HEK293 (cell line): ENCODE measurements around the gene SRF.

ENCODE experiments used
- CTCF ChIA-PET: fragments of 350-600 bp; formaldehyde crosslinking; extraction: SDS; loops from one replicate; lab custom pipeline; 2021; ENCODE audit warnings: antibody characterized with exemption; lab: Yijun Ruan, JAX
- POLR2A ChIA-PET: fragments of 300-600 bp; formaldehyde crosslinking; extraction: SDS; loops from one replicate; lab custom pipeline; 2020; ENCODE audit warnings: antibody characterized with exemption, inconsistent platforms; lab: Yijun Ruan, JAX
- H3K27ac ChIP-seq: fragments of 200-500 bp; sonication (Bioruptor generic); 2 replicates; pipeline ENCODE4 v1.5.1; 2014; ENCODE audit warnings: low read depth, low read length, control low read depth, inconsistent platforms; ENCODE audit errors: extremely low read depth
- H3K36me3 ChIP-seq, 2 experiments: fragments of 200-500 bp in 1 of 2; sonication (Bioruptor generic) in 1 of 2; 1 replicate in 1 of 2; 2 replicates in 1 of 2; pipeline ENCODE4 v1.5.1; 2014 to 2017; ENCODE audit warnings: inconsistent platforms in 2 of 2, low read length in 2 of 2; ENCODE audit not compliant: control insufficient read depth in 2 of 2, insufficient read depth in 1 of 2
- H3K4me1 ChIP-seq: fragments of 200-500 bp; sonication (Bioruptor generic); 2 replicates; pipeline ENCODE4 v1.5.1; 2014; ENCODE audit warnings: mild to moderate bottlenecking, low read length, inconsistent platforms; ENCODE audit not compliant: control insufficient read depth, insufficient read depth
- H3K4me3 ChIP-seq: 2 replicates; pipeline ENCODE4 v1.5.1; 2011; ENCODE audit warnings: low read depth, mild to moderate bottlenecking, control low read depth, low read length, moderate library complexity
- H3K9me3 ChIP-seq: fragments of 200-500 bp; sonication (Bioruptor generic); 2 replicates; pipeline ENCODE4 v1.5.1; 2014; ENCODE audit warnings: low read depth, low read length, inconsistent platforms; ENCODE audit not compliant: control insufficient read depth, insufficient read depth
- BCL11A ChIP-seq: fragments of 450-650 bp; formaldehyde crosslinking; IDR thresholded peaks from 2 replicates; pipeline ENCODE4 v1.5.1; 2016; ENCODE audit warnings: low read depth, missing biosample characterization, missing genetic modification characterization
- EGR2 ChIP-seq: fragments of 450-650 bp; formaldehyde crosslinking; IDR thresholded peaks from 2 replicates; pipeline ENCODE4 v1.5.1; 2016; ENCODE audit warnings: low read depth, missing biosample characterization, missing genetic modification characterization
- KLF1 ChIP-seq: fragments of 450-650 bp; formaldehyde crosslinking; IDR thresholded peaks from 2 replicates; pipeline ENCODE4 v1.5.1; 2016; ENCODE audit warnings: missing biosample characterization, missing genetic modification characterization
- MEIS1 ChIP-seq: sonication (generic); formaldehyde crosslinking; IDR thresholded peaks from 2 replicates; pipeline ENCODE4 v1.8.1; 2022; ENCODE audit warnings: missing genetic modification reagents, mild to moderate bottlenecking, borderline replicate concordance
- SP2 ChIP-seq: fragments of 450-650 bp; formaldehyde crosslinking; IDR thresholded peaks from 2 replicates; pipeline ENCODE4 v1.5.1; 2016; ENCODE audit warnings: missing biosample characterization, missing genetic modification characterization
- ZNF341 ChIP-seq: fragments of 450-650 bp; formaldehyde crosslinking; IDR thresholded peaks from 2 replicates; pipeline ENCODE4; 2016; ENCODE audit warnings: low read depth, missing biosample characterization, missing genetic modification characterization
- ZNF366 ChIP-seq: fragments of 450-650 bp; formaldehyde crosslinking; conservative IDR thresholded peaks from 2 replicates; pipeline ENCODE4 v1.5.1; 2016; ENCODE audit warnings: missing biosample characterization, missing genetic modification characterization
- ZNF404 ChIP-seq: fragments of 450-650 bp; formaldehyde crosslinking; IDR thresholded peaks from 2 replicates; pipeline ENCODE4 v1.5.1; 2017; ENCODE audit warnings: missing biosample characterization, missing genetic modification characterization
- ZNF555 ChIP-seq: fragments of 450-650 bp; formaldehyde crosslinking; conservative IDR thresholded peaks from 2 replicates; pipeline ENCODE4 v1.5.1; 2017; ENCODE audit warnings: missing biosample characterization, mild to moderate bottlenecking, missing genetic modification characterization, inconsistent platforms
- ZNF670 ChIP-seq: fragments of 450-650 bp; formaldehyde crosslinking; IDR thresholded peaks from 2 replicates; pipeline ENCODE4 v1.5.1; 2016; ENCODE audit warnings: missing biosample characterization, missing genetic modification characterization, low read depth
- ZNF837 ChIP-seq: fragments of 450-650 bp; formaldehyde crosslinking; IDR thresholded peaks from 2 replicates; pipeline ENCODE4 v1.5.1; 2016; ENCODE audit warnings: missing biosample characterization, missing genetic modification characterization
- TF ChIP-seq, protein P1 (sequence below): fragments of 450-650 bp; IDR thresholded peaks from 2 replicates; pipeline ENCODE4 v1.5.1; 2018; ENCODE audit warnings: missing biosample characterization, mild to moderate bottlenecking, missing genetic modification characterization
- TF ChIP-seq, protein P2 (sequence below): fragments of 450-650 bp; formaldehyde crosslinking; IDR thresholded peaks from 2 replicates; pipeline ENCODE4 v1.5.1; 2016; ENCODE audit warnings: missing biosample characterization, missing genetic modification characterization
- TF ChIP-seq, protein P3 (sequence below): IDR thresholded peaks from 2 replicates; pipeline ENCODE4 v1.6.1; 2011; ENCODE audit warnings: mild to moderate bottlenecking, low read depth, low read length, borderline replicate concordance
- TF ChIP-seq, protein P4 (sequence below): fragments of 450-650 bp; formaldehyde crosslinking; IDR thresholded peaks from 2 replicates; pipeline ENCODE4 v1.5.1; 2016; ENCODE audit warnings: missing biosample characterization, missing genetic modification characterization
- TF ChIP-seq, protein P5 (sequence below): fragments of 450-650 bp; formaldehyde crosslinking; IDR thresholded peaks from 2 replicates; pipeline ENCODE4 v1.5.1; 2017; ENCODE audit warnings: missing biosample characterization, missing genetic modification characterization

Gene SRF

DNA sequence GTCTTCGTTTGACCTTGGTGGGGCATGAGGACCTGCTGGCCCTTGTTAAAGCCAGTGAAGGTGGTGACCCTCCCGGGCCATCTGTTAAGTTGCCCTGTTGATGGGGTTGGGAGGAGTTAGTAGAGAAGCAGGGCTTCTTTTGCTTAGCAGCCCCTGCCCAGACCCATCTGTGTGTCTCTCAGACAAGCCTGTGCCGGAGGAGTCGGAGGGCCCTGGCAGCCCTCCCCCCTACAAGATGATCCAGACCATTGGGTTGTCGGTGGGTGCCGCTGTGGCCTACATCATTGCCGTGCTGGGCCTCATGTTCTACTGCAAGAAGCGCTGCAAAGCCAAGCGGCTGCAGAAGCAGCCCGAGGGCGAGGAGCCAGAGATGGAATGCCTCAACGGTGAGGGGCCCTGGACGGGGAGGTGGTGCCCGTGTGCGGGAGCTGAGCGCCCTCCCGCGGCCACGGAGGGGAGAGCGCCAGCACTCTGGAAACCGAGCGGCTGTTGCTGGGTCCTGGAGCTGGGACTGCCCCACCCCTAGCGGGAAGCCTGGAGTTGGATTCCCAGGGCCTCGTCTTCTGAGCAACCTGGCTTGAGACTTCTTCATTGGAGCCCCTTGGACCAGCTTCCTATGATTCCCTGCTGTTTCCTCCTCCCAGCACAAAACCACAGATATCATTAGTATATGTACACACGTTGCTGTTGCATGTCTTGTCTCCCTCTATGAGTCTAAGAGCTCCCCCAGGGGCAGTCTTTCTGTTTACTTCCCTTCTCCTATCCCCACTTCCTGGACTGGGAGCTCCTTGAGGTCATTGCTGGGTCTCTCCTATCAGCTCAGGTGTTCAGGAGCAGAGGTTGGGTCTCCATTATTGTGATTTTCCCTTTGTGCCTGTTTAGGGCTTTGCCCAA lies 27.6 kb upstream of the SRF start (continued):
- TF ChIP-seq ZNF404, result no peak
- no peak for TF ChIP-seq ZNF670
- TF ChIP-seq ZNF555, result no peak
- peak; percentile 84 for TF ChIP-seq ZNF341 (tag by site-specific recombination)
- TF ChIP-seq, protein P1, sequence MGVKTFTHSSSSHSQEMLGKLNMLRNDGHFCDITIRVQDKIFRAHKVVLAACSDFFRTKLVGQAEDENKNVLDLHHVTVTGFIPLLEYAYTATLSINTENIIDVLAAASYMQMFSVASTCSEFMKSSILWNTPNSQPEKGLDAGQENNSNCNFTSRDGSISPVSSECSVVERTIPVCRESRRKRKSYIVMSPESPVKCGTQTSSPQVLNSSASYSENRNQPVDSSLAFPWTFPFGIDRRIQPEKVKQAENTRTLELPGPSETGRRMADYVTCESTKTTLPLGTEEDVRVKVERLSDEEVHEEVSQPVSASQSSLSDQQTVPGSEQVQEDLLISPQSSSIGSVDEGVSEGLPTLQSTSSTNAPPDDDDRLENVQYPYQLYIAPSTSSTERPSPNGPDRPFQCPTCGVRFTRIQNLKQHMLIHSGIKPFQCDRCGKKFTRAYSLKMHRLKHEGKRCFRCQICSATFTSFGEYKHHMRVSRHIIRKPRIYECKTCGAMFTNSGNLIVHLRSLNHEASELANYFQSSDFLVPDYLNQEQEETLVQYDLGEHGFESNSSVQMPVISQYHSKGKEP (tag by site-specific recombination), result peak; percentile 99
- no peak for TF ChIP-seq BCL11A
- TF ChIP-seq, protein P2, sequence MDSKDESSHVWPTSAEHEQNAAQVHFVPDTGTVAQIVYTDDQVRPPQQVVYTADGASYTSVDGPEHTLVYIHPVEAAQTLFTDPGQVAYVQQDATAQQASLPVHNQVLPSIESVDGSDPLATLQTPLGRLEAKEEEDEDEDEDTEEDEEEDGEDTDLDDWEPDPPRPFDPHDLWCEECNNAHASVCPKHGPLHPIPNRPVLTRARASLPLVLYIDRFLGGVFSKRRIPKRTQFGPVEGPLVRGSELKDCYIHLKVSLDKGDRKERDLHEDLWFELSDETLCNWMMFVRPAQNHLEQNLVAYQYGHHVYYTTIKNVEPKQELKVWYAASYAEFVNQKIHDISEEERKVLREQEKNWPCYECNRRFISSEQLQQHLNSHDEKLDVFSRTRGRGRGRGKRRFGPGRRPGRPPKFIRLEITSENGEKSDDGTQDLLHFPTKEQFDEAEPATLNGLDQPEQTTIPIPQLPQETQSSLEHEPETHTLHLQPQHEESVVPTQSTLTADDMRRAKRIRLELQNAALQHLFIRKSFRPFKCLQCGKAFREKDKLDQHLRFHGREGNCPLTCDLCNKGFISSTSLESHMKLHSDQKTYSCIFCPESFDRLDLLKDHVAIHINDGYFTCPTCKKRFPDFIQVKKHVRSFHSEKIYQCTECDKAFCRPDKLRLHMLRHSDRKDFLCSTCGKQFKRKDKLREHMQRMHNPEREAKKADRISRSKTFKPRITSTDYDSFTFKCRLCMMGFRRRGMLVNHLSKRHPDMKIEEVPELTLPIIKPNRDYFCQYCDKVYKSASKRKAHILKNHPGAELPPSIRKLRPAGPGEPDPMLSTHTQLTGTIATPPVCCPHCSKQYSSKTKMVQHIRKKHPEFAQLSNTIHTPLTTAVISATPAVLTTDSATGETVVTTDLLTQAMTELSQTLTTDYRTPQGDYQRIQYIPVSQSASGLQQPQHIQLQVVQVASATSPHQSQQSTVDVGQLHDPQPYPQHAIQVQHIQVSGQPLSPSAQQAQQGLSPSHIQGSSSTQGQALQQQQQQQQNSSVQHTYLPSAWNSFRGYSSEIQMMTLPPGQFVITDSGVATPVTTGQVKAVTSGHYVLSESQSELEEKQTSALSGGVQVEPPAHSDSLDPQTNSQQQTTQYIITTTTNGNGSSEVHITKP (tag by site-specific recombination), result peak; percentile 78
- TF ChIP-seq, protein P3, sequence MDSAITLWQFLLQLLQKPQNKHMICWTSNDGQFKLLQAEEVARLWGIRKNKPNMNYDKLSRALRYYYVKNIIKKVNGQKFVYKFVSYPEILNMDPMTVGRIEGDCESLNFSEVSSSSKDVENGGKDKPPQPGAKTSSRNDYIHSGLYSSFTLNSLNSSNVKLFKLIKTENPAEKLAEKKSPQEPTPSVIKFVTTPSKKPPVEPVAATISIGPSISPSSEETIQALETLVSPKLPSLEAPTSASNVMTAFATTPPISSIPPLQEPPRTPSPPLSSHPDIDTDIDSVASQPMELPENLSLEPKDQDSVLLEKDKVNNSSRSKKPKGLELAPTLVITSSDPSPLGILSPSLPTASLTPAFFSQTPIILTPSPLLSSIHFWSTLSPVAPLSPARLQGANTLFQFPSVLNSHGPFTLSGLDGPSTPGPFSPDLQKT, result no peak
- no peak for TF ChIP-seq EGR2 (tag by site-specific recombination)
- TF ChIP-seq MEIS1, result no peak
- no peak for TF ChIP-seq SP2 (tag by site-specific recombination)
- no peak for TF ChIP-seq ZNF837
- TF ChIP-seq, protein P4, sequence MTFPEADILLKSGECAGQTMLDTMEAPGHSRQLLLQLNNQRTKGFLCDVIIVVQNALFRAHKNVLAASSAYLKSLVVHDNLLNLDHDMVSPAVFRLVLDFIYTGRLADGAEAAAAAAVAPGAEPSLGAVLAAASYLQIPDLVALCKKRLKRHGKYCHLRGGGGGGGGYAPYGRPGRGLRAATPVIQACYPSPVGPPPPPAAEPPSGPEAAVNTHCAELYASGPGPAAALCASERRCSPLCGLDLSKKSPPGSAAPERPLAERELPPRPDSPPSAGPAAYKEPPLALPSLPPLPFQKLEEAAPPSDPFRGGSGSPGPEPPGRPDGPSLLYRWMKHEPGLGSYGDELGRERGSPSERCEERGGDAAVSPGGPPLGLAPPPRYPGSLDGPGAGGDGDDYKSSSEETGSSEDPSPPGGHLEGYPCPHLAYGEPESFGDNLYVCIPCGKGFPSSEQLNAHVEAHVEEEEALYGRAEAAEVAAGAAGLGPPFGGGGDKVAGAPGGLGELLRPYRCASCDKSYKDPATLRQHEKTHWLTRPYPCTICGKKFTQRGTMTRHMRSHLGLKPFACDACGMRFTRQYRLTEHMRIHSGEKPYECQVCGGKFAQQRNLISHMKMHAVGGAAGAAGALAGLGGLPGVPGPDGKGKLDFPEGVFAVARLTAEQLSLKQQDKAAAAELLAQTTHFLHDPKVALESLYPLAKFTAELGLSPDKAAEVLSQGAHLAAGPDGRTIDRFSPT (tag by site-specific recombination), result no peak
- TF ChIP-seq, protein P5, sequence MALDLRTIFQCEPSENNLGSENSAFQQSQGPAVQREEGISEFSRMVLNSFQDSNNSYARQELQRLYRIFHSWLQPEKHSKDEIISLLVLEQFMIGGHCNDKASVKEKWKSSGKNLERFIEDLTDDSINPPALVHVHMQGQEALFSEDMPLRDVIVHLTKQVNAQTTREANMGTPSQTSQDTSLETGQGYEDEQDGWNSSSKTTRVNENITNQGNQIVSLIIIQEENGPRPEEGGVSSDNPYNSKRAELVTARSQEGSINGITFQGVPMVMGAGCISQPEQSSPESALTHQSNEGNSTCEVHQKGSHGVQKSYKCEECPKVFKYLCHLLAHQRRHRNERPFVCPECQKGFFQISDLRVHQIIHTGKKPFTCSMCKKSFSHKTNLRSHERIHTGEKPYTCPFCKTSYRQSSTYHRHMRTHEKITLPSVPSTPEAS (tag by site-specific recombination), result 0 out of 2 replicates have a peak, but pooled peaks have one; percentile 34

DNA sequence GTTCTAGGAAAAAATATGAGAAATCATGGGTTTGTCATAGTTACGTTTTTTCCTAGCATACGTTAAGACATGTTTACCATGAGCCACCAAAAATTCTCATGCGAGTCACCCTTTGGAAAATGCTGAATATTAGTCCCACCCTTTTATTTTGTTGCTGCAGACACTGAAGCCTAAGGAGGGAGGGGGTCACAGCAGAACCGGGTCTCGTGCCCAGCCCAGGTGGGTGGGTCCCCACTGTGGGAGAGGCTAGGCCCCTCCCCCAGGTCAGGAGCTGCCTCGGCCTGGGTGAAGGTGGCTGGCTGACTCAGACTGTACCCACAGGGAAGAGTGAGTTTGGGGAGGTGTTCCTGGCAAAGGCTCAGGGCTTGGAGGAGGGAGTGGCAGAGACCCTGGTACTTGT lies 26.2 kb upstream of the SRF start:
- ChIA-PET POLR2A (no interaction called here), CTCF (interaction anchor here (0.6 to 4.0 kb wide), 11 partner anchors 10 to 244 kb away, joined by 3 to 83 read pairs (median 5); partner anchors contain the start of gene PTK7)
- Histone ChIP-seq H3K36me3 (peaks cover 0 to 44% of the 10 kb centered on the region in 2 experiments; a peak in 2 of 3 replicates), H3K9me3 (no peaks in the 10 kb centered on the region), H3K27ac (no peak overlapping the region), H3K4me3 (no peak overlapping the region), H3K4me1 (no peaks in the 10 kb centered on the region)
- 0 out of 2 replicates have a peak, but pooled peaks have one; percentile 25 for TF ChIP-seq KLF1 (tag by site-specific recombination)
- no peak for TF ChIP-seq ZNF366
- 0 out of 2 replicates have a peak, but pooled peaks have one; percentile 19 for TF ChIP-seq EGR2 (tag by site-specific recombination)
